H1 (cell line): Measurements from ENCODE around the gene COG3. TPM values are rescaled to one million over a fixed set of nuclear protein-coding genes. Genes with fewer than 3 reads are reported as not detected.

ENCODE experiments used
- BCL11A ChIP-seq, 2 experiments: IDR thresholded peaks; one replicate each; pipeline ENCODE4 v1.6.1; 2011; ENCODE audit warnings: low read depth in 2 of 2, low read length in 2 of 2, mild to moderate bottlenecking in 2 of 2
- CHD1 ChIP-seq: IDR thresholded peaks from 2 replicates; pipeline ENCODE4 v1.6.1; 2012; ENCODE audit warnings: low read depth, low read length, improper control_type of control experiment
- CTCF ChIP-seq, 3 experiments: IDR thresholded peaks; 1 replicate in 2 of 3; 2 replicates in 1 of 3; pipeline versions ENCODE4 v1.5.1 to v1.6.1; 2011; ENCODE audit warnings: low read length in 3 of 3, mild to moderate bottlenecking in 3 of 3, inconsistent platforms in 2 of 3, low read depth in 1 of 3, moderate library complexity in 1 of 3; ENCODE audit not compliant: insufficient read depth in 1 of 3; ENCODE audit errors: control extremely low read depth in 1 of 3
- EGR1 ChIP-seq: IDR thresholded peaks from 2 replicates; pipeline ENCODE4 v1.6.1; 2011; ENCODE audit warnings: low read depth, low read length, borderline replicate concordance
- EZH2 ChIP-seq: fragments of 200-600 bp; sonication (generic); IDR thresholded peaks from 2 replicates; pipeline ENCODE4 v1.7.1; 2012; ENCODE audit warnings: low read depth, mild to moderate bottlenecking, moderate library complexity, low read length, inconsistent platforms; ENCODE audit not compliant: severe bottlenecking
- GABPA ChIP-seq: IDR thresholded peaks from 2 replicates; pipeline ENCODE4 v1.6.1; 2011; ENCODE audit warnings: mild to moderate bottlenecking, low read length, moderate library complexity, borderline replicate concordance; ENCODE audit not compliant: insufficient read depth
- MAFK ChIP-seq: IDR thresholded peaks from 2 replicates; pipeline ENCODE4 v1.6.1; 2012; ENCODE audit warnings: low read depth, mild to moderate bottlenecking, improper control_type of control experiment, low read length
- PHF8 ChIP-seq: fragments of 200-600 bp; sonication (generic); conservative IDR thresholded peaks from 2 replicates; pipeline ENCODE4 v1.7.1; 2012; ENCODE audit warnings: low read depth, mild to moderate bottlenecking, inconsistent platforms, low read length, moderate library complexity
- POU5F1 ChIP-seq: IDR thresholded peaks from 2 replicates; pipeline ENCODE4 v1.6.1; 2011; ENCODE audit warnings: low read depth, mild to moderate bottlenecking, low read length, moderate library complexity
- RBBP5 ChIP-seq: IDR thresholded peaks from 2 replicates; pipeline ENCODE4 v1.7.1; 2012; ENCODE audit warnings: low read depth, mild to moderate bottlenecking, inconsistent platforms, low read length, moderate library complexity, borderline replicate concordance
- SAP30 ChIP-seq: fragments of 300-600 bp; sonication (generic); IDR thresholded peaks from 2 replicates; pipeline ENCODE4 v1.7.1; 2012; ENCODE audit warnings: low read length, moderate library complexity, mild to moderate bottlenecking, inconsistent platforms; ENCODE audit not compliant: insufficient read depth, insufficient replicate concordance
- SIN3A ChIP-seq, 2 experiments: IDR thresholded peaks in 1 of 2; conservative IDR thresholded peaks in 1 of 2; 2 replicates each; pipeline ENCODE4 v1.6.1; 2011 to 2012; ENCODE audit warnings: low read length in 2 of 2, improper control_type of control experiment in 1 of 2, low read depth in 1 of 2, mild to moderate bottlenecking in 1 of 2
- SP2 ChIP-seq: IDR thresholded peaks from 2 replicates; pipeline ENCODE4 v1.6.1; 2012; ENCODE audit warnings: mild to moderate bottlenecking, low read length, inconsistent platforms
- SUZ12 ChIP-seq: fragments of 200-600 bp; sonication (generic); IDR thresholded peaks from 2 replicates; pipeline ENCODE4 v1.6.1; 2012; ENCODE audit warnings: mild to moderate bottlenecking, inconsistent platforms, low read length, moderate library complexity, mixed read lengths
- TBP ChIP-seq: IDR thresholded peaks from 2 replicates; pipeline ENCODE4 v1.6.1; 2011; ENCODE audit warnings: low read depth, low read length, improper control_type of control experiment
- polyA plus RNA-seq, 7 experiments: library from polyadenylated mRNA; depleted of rRNA in 3 of 7; stranded (reverse) in 5 of 7; unstranded in 2 of 7; fragments of >200 nt in 5 of 7; fragments of 200-250 nt in 2 of 7; gene quantifications; 1 replicate in 5 of 7; 2 replicates in 1 of 7; 4 replicates in 1 of 7; pipeline versions ENCODE4 v1.2.1 to v1.2.3, GENCODE V29; 2011 to 2013; ENCODE audit warnings: missing spikeins in 2 of 7, mixed read lengths in 2 of 7
- total RNA-seq: library from RNA; stranded (reverse); fragmentation: NEBNext Ultra II Directional; extraction: Animal tissue kit (Norgen Biotek cat#: 25700); gene quantifications from 2 replicates; pipeline ENCODE4 v1.2.1, GENCODE V29; 2021
- TF ChIP-seq, protein P1 (sequence below): IDR thresholded peaks from 2 replicates; pipeline ENCODE4 v1.6.1; 2012; ENCODE audit warnings: low read length, inconsistent platforms
- TF ChIP-seq, protein P2 (sequence below): IDR thresholded peaks from 2 replicates; pipeline ENCODE4 v1.6.1; 2011; ENCODE audit warnings: low read length, improper control_type of control experiment

Gene COG3
- total and polyA plus RNA-seq, 2 of the 8 experiments (the other 6 are each of a cell fraction or from before 2014, with no cell fraction given) = 12.7 to 13.5 TPM

DNA sequence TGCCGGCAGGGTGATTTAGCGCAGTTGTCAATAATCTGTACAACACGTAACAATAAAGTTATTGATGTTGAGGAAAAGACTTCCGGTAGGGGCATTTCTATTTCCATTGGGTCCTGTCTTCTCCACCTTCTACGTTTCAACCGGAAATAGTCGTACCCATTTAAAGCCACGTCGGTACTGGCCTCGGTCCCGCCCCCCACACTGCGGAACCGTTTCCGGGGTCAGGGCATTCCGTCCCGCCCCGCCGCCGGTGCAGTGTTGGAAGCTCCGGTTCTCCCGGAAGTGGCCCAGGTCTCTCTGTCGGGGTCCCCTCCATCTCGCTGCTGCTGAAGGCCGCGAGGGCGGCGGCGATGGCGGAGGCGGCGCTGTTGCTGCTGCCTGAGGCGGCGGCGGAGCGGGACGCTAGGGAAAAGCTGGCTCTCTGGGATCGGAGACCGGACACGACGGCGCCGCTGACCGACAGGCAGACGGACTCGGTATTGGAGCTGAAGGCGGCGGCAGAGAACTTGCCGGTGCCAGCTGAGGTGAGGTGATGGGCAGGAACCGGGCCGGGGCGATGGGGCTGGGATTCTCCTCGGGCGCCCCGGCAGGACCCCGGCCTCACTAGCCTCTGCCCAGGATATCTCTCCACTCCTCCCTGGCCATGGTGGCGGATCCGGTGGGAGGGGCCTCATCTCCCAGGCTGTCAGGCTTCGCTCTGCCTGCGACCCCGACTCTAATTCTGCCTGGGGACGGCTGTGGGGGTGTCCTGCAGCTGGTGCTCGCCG, at the start of gene COG3 (continued):
- TF ChIP-seq, protein P1, sequence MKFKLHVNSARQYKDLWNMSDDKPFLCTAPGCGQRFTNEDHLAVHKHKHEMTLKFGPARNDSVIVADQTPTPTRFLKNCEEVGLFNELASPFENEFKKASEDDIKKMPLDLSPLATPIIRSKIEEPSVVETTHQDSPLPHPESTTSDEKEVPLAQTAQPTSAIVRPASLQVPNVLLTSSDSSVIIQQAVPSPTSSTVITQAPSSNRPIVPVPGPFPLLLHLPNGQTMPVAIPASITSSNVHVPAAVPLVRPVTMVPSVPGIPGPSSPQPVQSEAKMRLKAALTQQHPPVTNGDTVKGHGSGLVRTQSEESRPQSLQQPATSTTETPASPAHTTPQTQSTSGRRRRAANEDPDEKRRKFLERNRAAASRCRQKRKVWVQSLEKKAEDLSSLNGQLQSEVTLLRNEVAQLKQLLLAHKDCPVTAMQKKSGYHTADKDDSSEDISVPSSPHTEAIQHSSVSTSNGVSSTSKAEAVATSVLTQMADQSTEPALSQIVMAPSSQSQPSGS = no peak
- TF ChIP-seq CTCF (IDR thresholded peaks at IDR 0.05; ENCODE audit: control extremely low read depth in 1 of 3, insufficient read depth in 1 of 3, low read depth in 1 of 3, low read length in 3 of 3) (peak; percentile 15 to 36 (median 30); a peak in 3 of 4 replicates), RBBP5 (peak; percentile 90; the same call in 1 of the 2 replicates), SUZ12 (no peak), SIN3A (conservative IDR thresholded peaks at IDR 0.05 in 1 of 2, IDR thresholded peaks at IDR 0.05 in 1 of 2; ENCODE audit: low read depth in 1 of 2, low read length in 2 of 2) (peak; percentile 65 to 89; a peak in 3 of 4 replicates), MAFK (no peak), CHD1 (no peak), GABPA (peak; percentile 91), SP2 (no peak; the same call in 1 of the 2 replicates), BCL11A (IDR thresholded peaks at IDR 0.05; ENCODE audit: low read depth in 2 of 2, low read length in 2 of 2) (no peak), EGR1 (peak; percentile 66; the same call in 1 of the 2 replicates), POU5F1 (no peak), SAP30 (no peak), EZH2 (no peak), TBP (0 out of 2 replicates have a peak, but pooled peaks have one; percentile 68), PHF8 (peak; percentile 98)
- TF ChIP-seq, protein P2, sequence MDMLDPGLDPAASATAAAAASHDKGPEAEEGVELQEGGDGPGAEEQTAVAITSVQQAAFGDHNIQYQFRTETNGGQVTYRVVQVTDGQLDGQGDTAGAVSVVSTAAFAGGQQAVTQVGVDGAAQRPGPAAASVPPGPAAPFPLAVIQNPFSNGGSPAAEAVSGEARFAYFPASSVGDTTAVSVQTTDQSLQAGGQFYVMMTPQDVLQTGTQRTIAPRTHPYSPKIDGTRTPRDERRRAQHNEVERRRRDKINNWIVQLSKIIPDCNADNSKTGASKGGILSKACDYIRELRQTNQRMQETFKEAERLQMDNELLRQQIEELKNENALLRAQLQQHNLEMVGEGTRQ = no peak
